ENCODE measurements around the gene CHN2. TPM values are rescaled to one million over a fixed set of nuclear protein-coding genes. Genes with fewer than 3 reads are reported as not detected.
"Not testable (repeated sequence)": the region's sequence is repeated elsewhere in the genome, so short reads cannot be mapped to it uniquely, and the experiment has no call there.

CHN2 gene
- total RNA-seq, 1 donor from 2014 or later = 20.2 TPM

GRCh38 chr7:29255906-29256692 lies 61.5 kb downstream of the CHN2 start:
- peak; percentile 53 for DNase-seq (ENCODE audit: low spot score)

- no peak for DNase-seq (ENCODE audit: low spot score)
These were observed 62.1 kb downstream of the CHN2 start for GRCh38 chr7:29256693-29257002.

GRCh38 chr7:29258951-29259350 lies 64.4 kb downstream of the CHN2 start:
- DNase-seq (ENCODE audit: low spot score) = no peak

GRCh38 chr7:29262191-29262917 lies 67.8 kb downstream of the CHN2 start:
- no peak for DNase-seq (ENCODE audit: low spot score)

- DNase-seq (ENCODE audit: low spot score) = not testable (repeated sequence)
These were observed 69.1 kb downstream of the CHN2 start for GRCh38 chr7:29263601-29264207.

GRCh38 chr7:29265208-29265923 lies 70.8 kb downstream of the CHN2 start:
- DNase-seq (ENCODE audit: low spot score) = peak; percentile 84

GRCh38 chr7:29269935-29270334 lies 75.4 kb downstream of the CHN2 start:
- no peak for DNase-seq (ENCODE audit: low spot score)

GRCh38 chr7:29270594-29271318 lies 76.2 kb downstream of the CHN2 start:
- peak; percentile 57 for DNase-seq (ENCODE audit: low spot score)

- DNase-seq (ENCODE audit: low spot score) = no peak
These were observed 76.7 kb downstream of the CHN2 start for GRCh38 chr7:29271319-29271658.

- no peak for DNase-seq (ENCODE audit: low spot score)
These were observed 77.5 kb downstream of the CHN2 start for GRCh38 chr7:29272057-29272456.

- DNase-seq (ENCODE audit: low spot score) = peak; percentile 68
These were observed 79.8 kb downstream of the CHN2 start for GRCh38 chr7:29274146-29275017.

- DNase-seq (ENCODE audit: low spot score) = no peak
These were observed 80.4 kb downstream of the CHN2 start for GRCh38 chr7:29275018-29275318.

- no peak for DNase-seq (ENCODE audit: low spot score)
These were observed 80.9 kb downstream of the CHN2 start for GRCh38 chr7:29275493-29275892.

GRCh38 chr7:29276199-29276598 lies 81.6 kb downstream of the CHN2 start:
- no peak for DNase-seq (ENCODE audit: low spot score)

GRCh38 chr7:29276806-29277205 lies 82.2 kb downstream of the CHN2 start:
- no peak for DNase-seq (ENCODE audit: low spot score)

- DNase-seq (ENCODE audit: low spot score) = no peak
These were observed 83.1 kb downstream of the CHN2 start for GRCh38 chr7:29277436-29278215.

GRCh38 chr7:29278337-29279069 lies 83.9 kb downstream of the CHN2 start:
- DNase-seq (ENCODE audit: low spot score) = no peak

- peak; percentile 85 for DNase-seq (ENCODE audit: low spot score)
These were observed 87.4 kb downstream of the CHN2 start for GRCh38 chr7:29281782-29282541.
